GM21786 (cell line): ENCODE results near the gene PLEKHF1.

Experiments used
- ATAC-seq: cut with Tn5 transposase; IDR thresholded peaks from one replicate; pipeline ENCODE4 v1.9.1; 2021; ENCODE audit not compliant: unreplicated experiment

PLEKHF1 gene

DNA sequence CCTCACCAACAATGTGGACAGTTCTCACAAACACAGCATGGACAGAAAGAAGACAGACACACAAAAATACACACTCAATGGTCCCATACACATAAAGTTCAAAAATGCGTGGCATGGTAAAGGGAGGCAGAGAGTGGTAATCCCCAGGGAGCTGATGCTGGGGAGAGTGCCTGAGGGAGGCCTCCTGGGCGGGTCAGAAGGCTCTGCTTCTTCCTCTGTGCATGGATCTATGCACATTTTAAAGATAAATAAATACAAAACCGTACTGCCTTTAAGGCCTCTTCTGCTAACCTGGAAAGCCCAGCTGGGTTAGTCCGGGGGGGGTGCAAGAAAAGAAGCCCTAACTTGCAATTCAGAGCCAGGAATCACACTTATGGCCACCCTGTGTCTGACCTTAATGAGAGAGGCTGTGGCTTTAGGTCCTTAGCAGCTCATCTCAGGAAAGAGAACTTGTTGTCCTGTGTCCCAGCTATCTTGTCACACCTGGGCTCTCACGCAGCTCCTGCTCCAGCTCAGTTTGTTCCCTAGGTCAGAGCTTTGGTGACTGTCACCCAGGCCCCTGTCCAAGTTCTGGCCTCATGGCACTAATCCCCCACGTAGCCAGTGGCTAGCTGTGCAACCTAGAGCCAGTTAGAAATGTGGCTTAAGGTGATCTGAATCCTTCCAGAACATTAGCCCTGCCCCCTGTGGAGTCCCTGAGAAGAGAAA, 30.7 kb upstream of the PLEKHF1 start:
- ATAC-seq, result no peak

DNA sequence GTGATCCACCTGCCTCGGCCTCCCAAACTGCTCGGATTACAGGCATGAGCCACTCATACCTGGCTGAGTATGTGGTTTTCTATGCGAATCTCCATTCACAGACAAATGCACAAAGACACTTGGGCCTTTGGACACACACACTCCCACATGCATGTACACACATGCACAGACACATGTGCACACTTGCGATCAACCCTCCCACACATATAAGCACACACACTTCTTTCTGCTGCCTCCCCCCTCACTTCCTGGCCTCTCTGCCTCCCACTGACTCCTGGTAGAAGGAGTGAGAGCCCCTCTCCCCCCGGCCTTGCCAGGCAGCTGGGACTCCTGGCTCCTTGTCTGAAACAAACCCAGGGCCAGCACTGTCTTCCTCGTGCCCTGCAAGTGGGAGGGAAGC, 29.3 kb upstream of the PLEKHF1 start:
- no peak for ATAC-seq

DNA sequence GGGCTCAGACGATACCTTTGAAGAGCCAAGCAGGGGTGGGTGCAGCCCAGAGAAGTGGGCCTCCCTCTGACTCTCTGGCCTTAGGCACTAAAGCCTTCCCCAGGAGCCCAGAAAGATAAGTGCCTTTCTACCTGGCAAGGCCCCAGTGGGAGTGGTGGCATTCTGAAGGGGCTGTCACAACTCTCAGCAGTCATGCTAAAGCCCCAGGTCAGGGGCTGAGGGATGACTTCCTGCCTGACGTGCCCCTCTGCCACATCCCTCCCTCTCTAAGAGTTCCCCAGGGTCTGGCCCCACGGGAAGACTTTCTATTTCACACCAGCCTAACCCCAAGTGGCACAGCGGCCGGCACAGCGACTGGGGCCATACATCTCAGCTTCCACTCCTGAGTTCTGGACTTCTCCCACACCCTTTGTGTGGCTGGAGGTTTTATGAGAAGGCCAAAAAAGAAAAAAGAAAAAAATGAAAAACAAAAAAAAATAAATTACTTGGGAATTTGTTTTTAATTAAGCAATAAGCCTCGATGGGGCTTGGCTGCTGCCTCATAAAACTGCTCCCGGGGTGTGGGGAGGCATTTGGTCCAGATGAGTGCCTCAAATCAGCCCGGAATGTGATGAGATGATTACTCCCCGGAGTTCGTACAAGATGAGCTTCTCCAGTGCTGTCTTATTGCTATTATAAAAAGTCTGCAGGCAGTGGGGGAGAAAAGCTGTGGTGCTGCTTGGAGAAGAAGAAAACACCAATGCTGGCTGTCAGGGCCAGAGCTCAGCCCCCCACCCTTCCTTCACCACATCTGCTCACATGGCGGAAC, 28.5 kb upstream of the PLEKHF1 start:
- ATAC-seq, result no peak

- no peak for ATAC-seq
Measured at GRCh38 chr19:29639086-29639485, 26.2 kb upstream of the PLEKHF1 start.

- no peak for ATAC-seq
Measured at GRCh38 chr19:29640231-29640630, 25.0 kb upstream of the PLEKHF1 start.

GRCh38 chr19:29641597-29641996, 23.7 kb upstream of the PLEKHF1 start:
- no peak for ATAC-seq

DNA sequence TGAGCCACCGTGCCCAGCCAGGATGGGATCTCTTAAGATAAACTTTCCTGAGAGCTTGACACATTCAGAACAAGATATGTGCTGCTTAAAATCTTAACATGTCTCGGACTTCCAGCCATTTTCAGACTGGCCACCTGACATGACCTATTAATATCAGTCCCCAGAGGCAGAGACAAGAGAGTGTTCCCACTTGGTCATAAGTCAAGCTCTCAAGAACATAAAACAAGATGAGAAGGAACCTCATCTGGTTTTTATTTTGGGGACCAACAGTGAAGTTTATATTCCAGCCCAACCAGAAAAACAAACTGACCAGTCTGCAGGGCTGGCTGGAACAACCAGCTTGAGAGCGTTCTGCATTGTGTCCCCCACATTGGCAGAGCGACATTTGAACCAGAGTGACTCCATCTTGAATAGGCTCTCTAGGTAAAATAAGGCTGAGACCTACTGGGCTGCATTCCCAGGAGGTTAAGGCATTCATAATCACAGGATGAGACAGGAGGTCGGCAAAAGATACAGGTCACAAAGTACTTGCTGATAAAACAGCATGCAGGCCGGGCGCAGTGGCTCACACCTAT, 21.8 kb upstream of the PLEKHF1 start:
- ATAC-seq, result no peak

DNA sequence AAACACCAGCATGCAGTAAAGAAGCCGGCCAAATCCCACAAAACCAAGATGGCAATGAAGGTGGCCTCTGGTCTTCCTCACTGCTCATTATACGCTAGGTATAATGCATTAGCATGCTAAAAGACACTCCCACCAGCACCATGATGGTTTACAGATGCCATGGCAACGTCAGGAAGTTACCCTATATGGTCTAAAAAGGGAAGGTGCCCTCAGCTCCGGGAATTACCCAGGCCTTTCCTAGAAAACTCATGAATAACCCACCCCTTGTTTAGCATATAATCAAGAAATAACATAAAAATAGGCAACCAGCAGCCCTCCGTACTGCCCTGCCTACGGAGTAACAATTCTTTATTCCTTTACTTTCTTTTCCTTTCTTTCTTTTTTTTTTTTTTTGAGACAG, 21.1 kb upstream of the PLEKHF1 start:
- ATAC-seq, result no peak

DNA sequence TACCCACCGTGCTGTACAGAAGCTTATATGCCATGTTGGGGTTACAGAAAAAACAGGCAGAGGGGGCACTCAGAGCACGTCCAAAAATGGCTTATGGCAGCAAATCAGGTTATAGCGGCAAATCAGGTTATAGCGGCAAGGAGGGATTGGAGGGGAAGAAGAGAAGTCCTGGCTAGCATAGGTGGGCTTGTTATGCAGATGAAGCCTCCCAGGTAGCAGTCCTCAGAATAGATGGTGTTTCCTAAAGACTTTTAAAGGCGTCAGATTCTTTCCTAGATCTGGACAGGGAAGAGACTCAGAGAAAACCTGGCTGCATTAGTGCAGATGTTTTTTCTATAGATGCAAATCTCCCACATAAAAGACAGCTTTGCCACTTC, 19.8 kb upstream of the PLEKHF1 start:
- ATAC-seq, result no peak

GRCh38 chr19:29645911-29646310, 19.4 kb upstream of the PLEKHF1 start:
- no peak for ATAC-seq

DNA sequence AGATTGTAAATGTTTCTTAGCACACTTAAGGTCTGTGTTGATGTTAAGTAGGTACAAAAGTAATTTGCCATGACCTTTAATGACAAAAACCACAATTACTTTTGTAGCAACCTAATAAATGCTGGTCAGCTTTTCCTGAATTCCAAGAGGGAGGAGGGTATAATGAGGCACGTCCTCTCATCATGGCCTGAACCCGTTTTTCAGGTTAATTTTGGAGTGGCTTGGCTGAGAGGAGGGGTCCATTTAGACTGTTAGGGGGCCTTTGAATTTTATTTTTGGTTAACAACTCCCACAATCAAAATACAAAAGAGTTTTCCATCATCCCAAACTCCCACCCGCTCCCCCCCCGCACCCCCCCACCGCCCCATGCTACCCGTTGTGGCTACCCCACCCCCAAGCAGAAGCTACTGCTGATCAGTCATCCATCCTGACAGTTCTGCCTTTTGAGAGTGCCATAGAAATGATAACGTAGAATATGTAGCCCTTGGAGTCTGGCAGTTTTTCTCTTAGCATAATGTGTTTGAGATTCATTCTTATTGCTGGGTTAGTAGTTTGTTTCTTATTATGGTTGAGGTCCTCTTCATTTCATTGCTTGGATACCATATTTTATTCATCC, 14.4 kb upstream of the PLEKHF1 start:
- no peak for ATAC-seq

DNA sequence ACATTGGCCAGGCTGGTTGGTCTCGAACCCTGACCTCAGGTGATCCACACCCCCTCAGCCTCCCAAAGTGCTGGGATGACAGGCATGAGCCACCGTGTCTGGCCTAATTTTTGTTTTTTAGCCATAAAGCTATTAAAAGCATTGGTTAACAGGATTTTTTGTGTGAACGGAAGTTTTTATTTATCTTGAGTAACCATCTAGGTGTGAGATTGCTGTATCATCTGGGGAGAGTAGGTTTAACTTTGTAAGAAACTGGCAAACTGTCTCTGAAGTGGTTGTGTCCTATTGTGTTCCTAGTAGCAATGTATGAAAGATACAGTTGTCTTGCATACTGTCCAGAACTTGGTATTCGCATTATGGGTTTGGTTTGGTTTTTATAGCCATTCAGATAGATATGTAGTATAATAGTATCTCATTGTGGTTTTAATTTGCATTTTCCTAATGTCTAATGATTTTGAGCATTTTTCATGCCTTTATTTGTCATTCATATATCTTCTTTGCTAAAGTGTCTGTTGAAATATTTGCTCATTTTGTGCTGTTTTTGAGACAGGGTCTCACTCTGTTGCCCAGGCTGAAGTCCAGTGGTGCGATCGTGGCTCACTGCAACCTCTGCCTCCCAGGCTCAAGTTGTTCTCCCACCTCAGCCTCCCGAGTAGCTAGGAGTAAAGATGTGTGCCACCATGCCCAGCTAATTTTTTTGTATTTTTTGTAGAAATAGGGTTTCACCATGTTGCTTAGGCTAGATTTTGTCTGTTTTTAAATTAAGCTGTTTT, 13.5 kb upstream of the PLEKHF1 start:
- ATAC-seq, result no peak

- ATAC-seq, result no peak
Measured at GRCh38 chr19:29653398-29653797, 11.9 kb upstream of the PLEKHF1 start.

GRCh38 chr19:29655648-29656335, 9.5 kb upstream of the PLEKHF1 start:
- no peak for ATAC-seq

DNA sequence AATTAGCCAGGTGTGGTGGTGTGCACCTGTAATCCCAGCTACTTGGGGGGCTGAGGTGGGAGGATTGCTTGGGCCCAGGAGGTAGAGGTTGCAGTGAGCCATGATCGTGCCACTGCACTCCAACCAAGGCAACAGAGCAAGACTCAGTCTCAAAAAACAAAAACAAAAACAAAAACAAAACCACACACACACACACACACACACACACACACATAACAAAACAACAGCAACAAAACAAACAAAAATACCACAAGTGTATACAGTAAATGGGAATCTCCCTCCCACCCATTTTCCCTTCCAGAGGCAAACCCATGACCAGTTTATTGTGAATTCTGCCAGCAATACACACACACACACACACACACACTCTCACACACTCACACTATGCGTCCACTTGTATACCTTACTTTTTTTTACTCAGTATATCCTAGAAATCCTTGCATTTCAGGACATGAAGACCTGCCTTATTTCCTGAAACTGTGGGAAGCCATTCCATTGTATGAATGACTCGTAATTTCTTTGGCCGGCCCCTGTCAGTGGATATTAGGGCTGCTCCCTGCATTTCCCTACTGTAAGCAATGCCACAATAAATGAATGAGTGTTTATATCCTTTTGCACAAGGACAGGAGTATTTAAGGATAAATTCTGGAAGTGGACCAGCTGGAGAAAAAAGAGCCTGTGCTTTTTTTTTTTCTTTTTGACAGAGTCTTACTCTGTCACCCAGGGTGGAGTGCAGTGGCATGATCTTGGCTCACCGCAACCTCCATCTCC, 6.9 kb upstream of the PLEKHF1 start:
- ATAC-seq, result no peak

DNA sequence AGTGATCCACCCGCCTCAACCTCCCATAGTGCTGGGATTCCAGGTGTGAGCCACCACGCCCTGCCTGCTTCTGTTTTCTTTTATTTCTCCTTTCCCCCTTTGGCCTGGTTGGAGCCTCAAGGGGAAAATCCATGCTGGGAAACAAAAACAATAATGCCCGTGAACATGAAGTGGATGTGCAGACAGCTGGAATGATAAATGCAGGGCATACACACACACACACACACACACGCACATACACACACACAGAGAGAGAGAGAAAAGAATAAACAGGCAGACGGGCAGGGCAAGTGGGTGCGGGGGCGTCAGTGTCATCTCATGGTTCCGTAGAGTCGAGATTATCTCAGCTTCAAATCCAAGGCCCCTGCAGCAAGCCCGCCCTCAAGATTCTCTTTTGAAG, 4.4 kb upstream of the PLEKHF1 start:
- ATAC-seq, result no peak

DNA sequence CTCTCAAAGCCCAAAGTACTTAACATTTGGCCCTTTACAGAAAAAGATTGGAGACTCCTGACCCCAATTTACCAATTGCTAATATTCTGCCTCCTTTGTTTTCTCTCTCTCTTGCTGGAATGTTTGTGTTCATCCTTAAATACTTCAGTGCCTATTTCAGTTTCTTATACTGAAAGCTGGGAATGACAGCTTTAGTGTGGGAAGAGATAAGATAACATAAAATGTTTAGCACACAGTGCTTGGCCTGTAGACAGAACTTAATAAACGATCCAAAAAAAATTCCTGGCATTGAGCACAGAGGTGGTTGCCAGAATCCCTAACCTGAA, 3.0 kb upstream of the PLEKHF1 start:
- ATAC-seq, result no peak

DNA sequence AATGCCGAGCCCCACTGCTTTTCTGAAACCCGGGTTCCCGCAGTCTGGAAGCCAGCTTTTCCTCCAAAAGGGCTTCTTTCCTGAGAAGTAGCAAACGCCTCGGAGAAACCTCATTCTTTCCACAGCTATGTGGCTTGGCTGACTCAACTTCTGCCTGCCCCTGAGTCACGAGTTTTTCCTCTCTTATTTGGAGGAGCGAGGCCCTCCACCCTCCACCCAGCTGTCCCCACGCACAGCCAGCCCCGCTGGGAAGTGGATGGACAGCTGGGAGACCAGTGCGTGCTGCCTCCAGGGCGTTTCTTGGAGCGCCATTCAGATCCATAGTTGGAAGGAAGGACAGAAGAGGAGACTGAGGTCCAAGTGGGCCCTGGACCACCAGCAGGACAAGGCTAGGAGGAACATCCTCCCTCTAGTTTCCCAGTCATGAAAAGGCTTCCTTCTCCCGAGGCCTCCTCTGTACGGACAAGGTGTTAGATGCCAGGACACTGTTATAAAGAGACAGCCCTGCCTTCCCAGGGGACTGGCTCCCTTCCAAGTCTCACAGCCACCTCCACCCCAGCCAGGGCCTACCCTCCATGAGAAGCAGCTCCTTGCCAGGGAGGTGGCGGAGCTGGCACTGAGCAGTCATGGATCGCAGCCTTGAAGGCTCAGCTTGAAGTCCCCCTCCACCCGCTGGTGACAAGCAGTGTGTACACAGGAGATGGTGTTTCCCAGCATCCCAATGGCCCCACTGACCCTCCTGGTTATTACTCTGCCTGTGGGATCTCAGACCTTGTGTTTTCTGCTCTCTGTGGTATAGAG, 2.5 kb upstream of the PLEKHF1 start:
- ATAC-seq, result no peak
